Pancreas (tissue), 10 donors: ENCODE data around the gene TMEM220. TPM values are rescaled to one million over a fixed set of nuclear protein-coding genes. Genes with fewer than 3 reads are reported as not detected.

Experiments used
- ATAC-seq, 4 donors: fragments of 200-7000 bp; cut with Tn5 transposase; one replicate each; pipeline versions ENCODE4 v1.8.0 to v1.9.1; 2020; ENCODE audit warnings: mild to moderate bottlenecking in 4 of 4, moderate library complexity in 4 of 4
- DNase-seq, 6 donors: peaks; one replicate each; pipeline ENCODE4 v3.0.0-alpha.2; 2020
- FAIRE-seq: peaks from 2 replicates; lab custom pipeline; 2012; peaks lifted over from hg19 to GRCh38; lab: Jason Lieb, UNC
- H3K27ac ChIP-seq, 4 donors: fragments of 200-600 bp; sonication (generic); 1 replicate in 3 of 4; 2 replicates in 1 of 4; pipeline versions ENCODE4 v1.5.0 to v1.8.0; 2020
- H3K27me3 ChIP-seq, 4 donors: fragments of 200-600 bp; one replicate each; pipeline ENCODE4 v1.8.0; 2021
- H3K36me3 ChIP-seq, 3 donors: fragments of 200-600 bp; sonication (generic) in 1 of 3; one replicate each; pipeline versions ENCODE4 v1.5.0 to v1.8.0; 2020 to 2021
- H3K4me1 ChIP-seq, 3 donors: fragments of 200-600 bp; one replicate each; pipeline ENCODE4 v1.8.0; 2021
- H3K4me3 ChIP-seq, 4 donors: fragments of 200-600 bp; sonication (generic) in 2 of 4; one replicate each; pipeline versions ENCODE4 v1.5.0 to v1.8.0; 2020 to 2021
- H3K9me3 ChIP-seq, 4 donors: fragments of 200-600 bp; one replicate each; pipeline ENCODE4 v1.8.0; 2021
- CTCF ChIP-seq, 4 donors: fragments of 200-600 bp; sonication (generic) in 3 of 4; IDR thresholded peaks; one replicate each; pipeline versions ENCODE4 v1.5.0 to v1.8.0; 2021; ENCODE audit warnings: antibody characterized with exemption in 4 of 4
- WGBS, 2 donors: extraction: QIAGEN DNeasy Blood & Tissue Kit; methylation state at CpG; one replicate each; pipeline ENCODE4 v1.1.7; 2013; 5-methylcytosine and 5-hydroxymethylcytosine counted together
- intact Hi-C, 3 donors: fragments of 100-400 bp; cut with DNase I; formaldehyde crosslinking; loops; one replicate each; pipeline versions ENCODE4 v1.11.1 to v1.14.2; 2022
- polyA plus RNA-seq, 2 donors: library from polyadenylated mRNA; stranded (reverse); fragments of 200-250 nt; gene quantifications; one replicate each; pipeline ENCODE4 v1.2.3, GENCODE V29; 2013
- total RNA-seq, 6 donors: library from RNA; stranded (reverse); fragmentation: NEBNext Ultra II Directional in 4 of 6; extraction: Animal tissue kit (Norgen Biotek cat#: 25700) in 4 of 6; gene quantifications; one replicate each; pipeline versions ENCODE4 v1.2.1 to v1.2.4, GENCODE V29; 2021 to 2023
- donor health status: healthy with polysubstance abuse.
- donor health status: DM: no; HTN: no; CAD: no; lungs with moderate emphysema.
- donor health status: DM: no; HTN: no; CAD: no.
- donor health status: control.
- donor health status: control.
- donor health status: Bipolar disorder and iron deficiency.
- donor health status: DM: yes; HTN: yes; CAD: no.
- donor health status: DM: no; HTN: no; CAD: no.
- donor health status: DM: no; HTN: no; CAD: no.
- donor health status: DM: yes; HTN: yes; CAD: no.

TMEM220 gene
- total and polyA plus RNA-seq, 8 donors = 3.0 to 12.4 (median 8.2) TPM

DNA sequence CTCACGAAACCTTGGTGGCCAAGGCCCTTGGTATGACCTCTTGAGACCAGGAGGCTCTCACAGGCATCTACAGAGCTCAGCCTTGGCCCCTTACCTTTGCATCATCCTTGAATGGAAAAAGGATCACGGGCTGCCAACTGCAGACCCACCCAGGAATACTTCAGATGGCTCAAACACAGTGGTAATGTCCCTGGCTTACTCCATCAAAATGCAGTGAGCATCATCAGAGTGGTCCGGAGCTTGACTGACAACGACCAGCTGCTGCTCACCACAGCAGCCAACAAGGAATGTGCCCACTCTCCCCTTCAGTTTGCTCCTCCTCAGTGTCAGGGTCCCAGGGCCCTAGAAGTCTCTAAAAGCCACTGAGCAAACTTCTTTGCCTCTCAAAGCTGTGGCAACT is 55.1 kb downstream of the TMEM220 start:
- FAIRE-seq (no peak), ATAC-seq (no peak), DNase-seq (no peak)
- no peaks in the 10 kb centered on the region for H3K4me1 ChIP-seq
- intact Hi-C loops = no loop called here
- no peaks in the 10 kb centered on the region for H3K9me3 ChIP-seq
- H3K4me3 ChIP-seq = no peak overlapping the region
- H3K27ac ChIP-seq = no peak overlapping the region
- 96 to 98% methylated on average over 4 of the region's 4 CpGs for WGBS, 2 donors
- no peak for TF ChIP-seq CTCF (IDR thresholded peaks at IDR 0.05)
- H3K27me3 ChIP-seq = no peaks in the 10 kb centered on the region
- peaks cover 0 to 16% (median 0%) of the 10 kb centered on the region in 3 donors for H3K36me3 ChIP-seq

DNA sequence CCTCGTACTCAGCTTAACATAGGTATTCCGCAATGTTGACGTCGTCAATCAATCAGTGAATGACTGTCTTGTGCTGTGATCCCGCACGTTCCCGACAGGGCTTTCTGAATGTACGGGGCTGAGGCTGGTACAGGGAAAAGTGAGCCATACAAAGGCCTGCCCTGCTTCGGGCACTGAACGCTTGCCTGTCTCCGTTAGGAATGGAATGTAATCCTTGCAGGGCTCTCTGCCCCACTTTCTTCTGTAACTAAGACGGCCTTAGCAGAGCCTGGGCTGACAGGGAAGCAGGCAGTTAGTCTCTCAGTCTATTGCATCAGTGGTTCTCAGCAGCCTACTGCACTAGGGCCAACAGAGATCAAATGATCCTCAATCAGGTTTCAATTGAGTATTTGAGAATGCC is 56.5 kb downstream of the TMEM220 start:
- no peak for DNase-seq
- peak in 1 of 4 donors; percentile 32 for ATAC-seq
- Histone ChIP-seq H3K27me3 (no peaks in the 10 kb centered on the region), H3K9me3 (no peaks in the 10 kb centered on the region), H3K27ac (no peak overlapping the region), H3K4me3 (no peak overlapping the region), H3K4me1 (no peaks in the 10 kb centered on the region), H3K36me3 (peaks cover 0 to 8% (median 0%) of the 10 kb centered on the region in 3 donors)
- no peak for TF ChIP-seq CTCF (IDR thresholded peaks at IDR 0.05)
- no peak for FAIRE-seq
- intact Hi-C loops = no loop called here
- 92 to 94% methylated on average over 12 of the region's 12 CpGs for WGBS, 2 donors

DNA sequence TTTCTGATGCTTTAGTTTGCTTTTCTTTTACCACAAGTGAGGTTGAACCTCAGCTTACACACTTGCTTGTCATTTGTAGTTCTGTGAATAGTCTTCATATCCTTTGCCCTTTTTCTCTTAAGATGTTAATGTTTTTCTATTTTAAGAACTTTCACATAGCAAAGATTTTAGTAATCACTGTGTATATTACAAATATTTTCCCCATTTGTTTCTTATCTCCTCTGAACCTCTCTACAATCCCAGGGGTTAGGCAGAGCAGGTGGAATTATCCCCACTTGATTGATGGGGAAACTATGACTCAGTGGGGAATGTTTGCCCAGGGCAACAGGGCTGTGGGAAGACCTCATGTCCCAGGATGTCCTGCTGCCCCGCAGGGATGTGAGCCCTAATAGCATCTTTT is 61.0 kb downstream of the TMEM220 start:
- ATAC-seq = no peak
- Histone ChIP-seq H3K36me3 (no peaks in the 10 kb centered on the region), H3K4me3 (no peak overlapping the region), H3K9me3 (no peaks in the 10 kb centered on the region), H3K27ac (no peak overlapping the region), H3K27me3 (no peaks in the 10 kb centered on the region), H3K4me1 (no peaks in the 10 kb centered on the region)
- intact Hi-C loops = no loop called here
- no peak for TF ChIP-seq CTCF (IDR thresholded peaks at IDR 0.05)
- no peak for DNase-seq
- FAIRE-seq = no peak
- WGBS, 2 donors = 45 to 62% methylated on average over 1 of the region's 1 CpG

GRCh38 chr17:10666906-10667305 is 62.9 kb downstream of the TMEM220 start:
- no peaks in the 10 kb centered on the region for H3K4me1 ChIP-seq
- TF ChIP-seq CTCF (IDR thresholded peaks at IDR 0.05) = no peak
- no peak for DNase-seq
- no peaks in the 10 kb centered on the region for H3K9me3 ChIP-seq
- no peaks in the 10 kb centered on the region for H3K36me3 ChIP-seq
- H3K4me3 ChIP-seq = no peak overlapping the region
- H3K27ac ChIP-seq = no peak overlapping the region
- WGBS, 2 donors = 84 to 86% methylated on average over 5 of the region's 5 CpGs
- H3K27me3 ChIP-seq = no peaks in the 10 kb centered on the region
- FAIRE-seq = no peak
- no peak for ATAC-seq
- intact Hi-C loops = no loop called here

DNA sequence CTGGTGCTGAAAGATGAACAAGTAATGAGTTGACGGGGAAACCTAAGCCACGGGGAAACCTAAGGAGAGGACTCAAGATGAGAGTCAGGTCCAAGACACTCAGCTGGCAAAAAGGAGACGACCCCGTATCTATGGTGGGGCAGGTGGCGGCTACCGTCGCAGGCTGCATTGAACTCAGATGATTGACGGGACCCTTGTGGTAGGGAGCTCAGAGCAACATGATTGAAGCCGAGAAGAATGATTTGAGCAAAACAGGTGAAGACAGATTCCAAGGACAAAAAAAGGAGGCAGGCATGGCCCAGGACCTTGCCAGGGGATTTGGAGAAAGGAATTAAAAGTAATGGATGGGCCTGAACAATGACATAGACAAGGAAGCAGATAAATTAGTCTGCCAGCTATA is 65.3 kb downstream of the TMEM220 start:
- Histone ChIP-seq H3K9me3 (no peaks in the 10 kb centered on the region), H3K27ac (no peak overlapping the region), H3K36me3 (no peaks in the 10 kb centered on the region), H3K4me1 (no peaks in the 10 kb centered on the region), H3K27me3 (no peaks in the 10 kb centered on the region), H3K4me3 (no peak overlapping the region)
- intact Hi-C loops = no loop called here
- no peak for TF ChIP-seq CTCF (IDR thresholded peaks at IDR 0.05)
- 91 to 96% methylated on average over 9 of the region's 9 CpGs for WGBS, 2 donors
- ATAC-seq = no peak
- DNase-seq = no peak
- no peak for FAIRE-seq

Other genes starting within 250 kb of the TMEM220 start
- gene MYH1, start 211.5 kb downstream of the TMEM220 start, total RNA-seq = not detected
- under 1 TPM; 0.04 to 0.09 TPM for gene MYH1, start 211.5 kb downstream of the TMEM220 start, polyA plus RNA-seq
- not detected for gene MYH2, start 180.4 kb downstream of the TMEM220 start, total RNA-seq
- under 1 TPM in 1 of 2 donors, not detected in 1; 0.05 TPM for gene MYH2, start 180.4 kb downstream of the TMEM220 start, polyA plus RNA-seq
- 1 to 10 TPM in 5 of 6 donors, under 1 TPM in 1; 0.63 to 2.6 (median 1.7) TPM for gene MYH3, start 72.7 kb downstream of the TMEM220 start, total RNA-seq
- gene MYH3, start 72.7 kb downstream of the TMEM220 start, polyA plus RNA-seq = 10 to 100 TPM; 13.2 to 13.5 TPM
- 10 to 100 TPM in 3 of 6 donors, 1 to 10 TPM in 3; 7.0 to 12.4 (median 9.9) TPM for gene SCO1, start 32.5 kb downstream of the TMEM220 start, total RNA-seq
- gene SCO1, start 32.5 kb downstream of the TMEM220 start, polyA plus RNA-seq = 1 to 10 TPM; 3.3 to 8.9 TPM
- 1 to 10 TPM; 4.1 to 6.9 (median 4.3) TPM for gene ADPRM, start 32.4 kb downstream of the TMEM220 start, total RNA-seq
- 1 to 10 TPM; 6.5 to 6.8 TPM for gene ADPRM, start 32.4 kb downstream of the TMEM220 start, polyA plus RNA-seq
- gene TMEM238L, start 74.1 kb upstream of the TMEM220 start, total RNA-seq = under 1 TPM in 1 of 6 donors, not detected in 5; 0.13 TPM
- not detected for gene TMEM238L, start 74.1 kb upstream of the TMEM220 start, polyA plus RNA-seq
- under 1 TPM in 4 of 6 donors, not detected in 2; 0.03 to 0.09 (median 0.04) TPM for gene PIRT, start 108.1 kb upstream of the TMEM220 start, total RNA-seq
- under 1 TPM in 1 of 2 donors, not detected in 1; 0.28 TPM for gene PIRT, start 108.1 kb upstream of the TMEM220 start, polyA plus RNA-seq